ENCODE measurements around the gene ZNF678.

Gene ZNF678

DNA sequence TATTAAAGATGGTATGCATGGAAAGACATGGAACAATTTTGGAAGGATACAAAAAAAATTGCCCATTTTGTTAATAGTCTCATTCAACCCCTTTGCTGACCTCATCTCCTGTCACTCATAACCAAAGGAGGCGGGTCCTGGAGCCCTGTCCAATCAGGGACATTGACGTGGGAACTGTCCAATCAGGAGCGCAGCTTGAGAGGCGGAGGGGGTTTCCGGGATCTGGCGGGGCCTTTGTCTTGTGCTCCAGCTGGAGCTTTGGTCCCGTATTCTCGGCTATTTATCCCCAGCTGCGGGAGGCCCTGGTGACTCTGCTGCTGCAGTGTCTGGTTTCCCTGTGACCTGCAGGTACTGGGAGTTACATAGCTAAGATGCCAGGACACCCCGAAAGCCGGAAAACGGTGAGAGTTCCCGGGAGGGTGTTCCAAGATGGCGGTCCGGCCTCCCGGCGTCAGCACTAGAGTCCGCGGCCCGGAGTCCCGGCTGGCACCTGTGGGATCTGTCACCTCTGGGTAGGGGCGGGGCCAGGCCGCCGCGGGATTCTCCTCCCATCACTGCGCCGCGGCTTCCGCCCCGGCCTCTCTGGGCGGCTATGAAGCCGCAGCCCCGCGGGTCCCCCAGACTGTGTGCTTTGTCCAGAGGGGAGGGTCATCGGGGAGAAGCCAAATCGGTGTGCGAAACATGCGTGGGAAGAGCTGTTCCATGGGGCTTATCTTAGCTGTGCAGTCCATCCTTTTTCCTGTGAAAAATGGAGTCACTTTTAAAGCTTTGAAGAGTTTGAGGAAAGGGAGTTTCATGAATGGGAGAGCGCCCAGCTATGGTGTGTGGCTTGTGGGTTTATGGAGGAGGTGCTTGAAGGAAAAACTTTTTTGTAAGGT lies at the start of gene ZNF678:
ZNF678 (plus strand) TSS at position 233 of the 878 bp plus-strand sequence. CDS start 87,436 bp downstream, outside the sequence.
- peak; percentile 81 for DNase-seq (ENCODE audit: low read depth, low spot score)

DNA sequence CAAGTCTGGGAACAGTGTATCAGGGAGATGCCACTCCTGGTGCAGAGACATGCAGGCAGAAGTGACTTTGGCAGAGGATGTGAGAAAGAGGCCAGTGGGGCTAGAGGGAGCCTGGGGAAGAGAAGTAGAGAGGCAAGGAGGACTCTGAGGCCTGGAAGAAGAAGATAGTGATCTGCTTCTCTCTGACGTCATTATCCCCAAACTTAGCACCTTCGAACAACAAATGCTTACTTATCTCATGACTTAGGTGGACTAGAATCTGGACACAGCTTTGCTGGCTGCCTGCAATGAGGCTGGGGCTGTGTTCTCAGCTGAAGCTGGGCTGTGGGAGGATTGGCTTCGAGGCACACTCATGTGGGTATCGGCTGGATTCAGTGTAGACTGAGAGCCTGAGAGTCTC lies 44.5 kb upstream of the ZNF678 start:
- no peak for DNase-seq (ENCODE audit: low read depth, low spot score)

DNA sequence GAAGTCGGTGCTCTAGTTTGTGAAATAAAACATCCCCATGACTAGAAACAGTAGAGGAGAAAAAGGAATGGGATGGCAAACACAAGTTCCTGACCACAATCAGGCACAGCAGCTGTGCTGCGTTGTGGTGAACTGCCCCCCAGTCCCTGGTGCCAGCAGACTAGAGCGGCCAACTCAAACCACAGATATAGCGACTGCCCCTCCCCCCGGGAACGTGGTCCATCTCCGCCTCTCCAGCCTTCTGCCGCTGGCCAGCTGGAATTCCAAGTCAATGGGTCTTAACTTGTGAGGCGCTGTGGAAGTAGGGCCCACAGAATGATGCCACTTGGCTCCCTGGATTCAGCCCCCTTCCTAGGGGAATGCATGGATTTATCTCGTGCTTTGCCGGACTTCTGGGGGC lies 41.6 kb upstream of the ZNF678 start:
- DNase-seq (ENCODE audit: low read depth, low spot score), result no peak

DNA sequence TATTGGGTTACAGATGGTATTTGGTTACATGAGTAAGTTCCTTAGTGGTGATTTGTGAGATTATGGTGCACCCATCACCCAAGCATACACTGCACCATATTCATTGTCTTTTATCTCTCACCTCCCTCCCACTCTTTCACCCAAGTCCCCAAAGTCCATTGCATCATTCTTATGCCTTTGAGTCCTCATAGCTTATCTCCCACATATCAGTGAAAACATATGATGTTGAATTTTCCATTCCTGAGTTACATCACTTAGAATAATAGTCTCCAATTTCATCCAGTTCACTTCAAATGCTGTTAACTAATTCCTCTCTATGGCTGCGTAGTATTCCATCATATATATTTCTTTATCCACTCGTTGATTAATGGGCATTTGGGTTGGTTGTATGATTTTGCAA lies 36.8 kb upstream of the ZNF678 start:
- DNase-seq (ENCODE audit: low read depth, low spot score), result no peak

DNA sequence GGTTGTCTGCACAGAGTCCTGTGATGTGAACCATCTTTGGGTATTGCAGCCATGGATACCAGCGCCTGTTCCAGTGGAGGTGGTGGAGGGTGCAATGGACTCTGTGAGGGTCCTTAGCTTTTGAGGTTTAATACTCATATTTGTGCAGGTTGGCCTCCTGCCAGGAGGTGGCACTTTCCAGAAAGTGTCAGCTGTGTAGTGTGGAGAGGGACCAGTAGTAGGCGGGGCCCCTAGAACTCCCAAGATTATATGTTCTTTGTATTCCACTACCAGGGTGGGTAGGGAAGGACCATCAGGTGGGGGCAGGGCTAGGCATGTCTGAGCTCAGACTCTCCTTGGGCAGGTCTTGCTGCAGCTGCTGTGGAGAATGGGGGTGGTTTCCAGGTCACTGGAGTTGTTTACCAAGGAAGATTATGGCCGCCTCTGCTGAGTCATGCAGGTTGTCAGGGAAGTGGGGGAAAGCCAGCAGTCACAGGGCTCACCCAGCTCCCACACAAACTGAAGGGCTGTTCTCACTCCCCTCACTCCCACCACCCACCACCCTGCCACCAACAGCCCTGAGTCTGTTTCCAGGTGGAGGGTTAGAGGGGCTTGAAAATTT lies 31.2 kb upstream of the ZNF678 start:
- DNase-seq (ENCODE audit: low read depth, low spot score), result no peak

DNA sequence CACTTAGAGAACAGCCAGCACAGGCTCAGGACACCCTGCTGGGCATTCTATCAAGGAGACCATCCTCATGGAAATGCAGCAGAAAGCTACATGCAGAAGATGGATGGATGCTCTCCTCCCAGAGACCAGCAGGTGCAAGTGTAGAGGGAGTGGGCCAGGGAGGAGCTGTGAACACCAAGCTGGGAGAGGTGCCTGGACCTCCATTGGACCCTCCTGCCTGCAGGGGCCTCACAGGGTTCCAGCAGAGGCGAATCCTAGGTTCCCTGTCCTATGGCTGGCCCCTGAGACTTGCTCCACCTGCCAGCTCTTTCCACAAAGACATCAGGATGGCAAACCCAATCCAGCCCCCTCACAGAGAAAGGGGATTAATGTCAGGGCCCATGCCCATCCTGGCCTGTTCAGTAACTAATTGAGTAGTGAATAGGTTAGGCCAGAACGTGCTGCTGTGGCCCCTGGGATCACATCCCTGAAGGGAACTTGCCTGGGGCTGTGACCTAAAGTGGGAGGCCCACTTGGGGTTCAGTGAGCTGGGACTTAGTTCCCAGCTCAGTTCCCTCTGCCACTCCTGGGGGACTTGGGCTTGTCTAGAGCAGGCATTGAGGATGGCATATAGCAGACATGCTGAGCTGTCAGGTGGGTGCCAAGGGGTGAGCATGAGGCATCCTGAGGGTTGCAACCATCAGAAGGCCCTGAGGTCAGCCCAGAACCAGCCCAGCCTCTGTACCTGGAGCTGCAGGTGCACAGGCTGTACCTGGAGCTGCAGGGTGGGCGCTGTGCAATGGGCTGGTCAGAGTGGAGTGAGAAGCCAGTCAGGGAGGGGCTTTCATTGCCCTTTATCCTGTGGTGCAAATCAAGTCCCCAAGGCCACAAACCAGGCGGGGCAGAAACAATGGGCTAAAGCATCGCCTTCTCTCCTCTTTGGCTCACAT lies 22.9 kb upstream of the ZNF678 start:
- DNase-seq (ENCODE audit: low read depth, low spot score), result no peak

DNA sequence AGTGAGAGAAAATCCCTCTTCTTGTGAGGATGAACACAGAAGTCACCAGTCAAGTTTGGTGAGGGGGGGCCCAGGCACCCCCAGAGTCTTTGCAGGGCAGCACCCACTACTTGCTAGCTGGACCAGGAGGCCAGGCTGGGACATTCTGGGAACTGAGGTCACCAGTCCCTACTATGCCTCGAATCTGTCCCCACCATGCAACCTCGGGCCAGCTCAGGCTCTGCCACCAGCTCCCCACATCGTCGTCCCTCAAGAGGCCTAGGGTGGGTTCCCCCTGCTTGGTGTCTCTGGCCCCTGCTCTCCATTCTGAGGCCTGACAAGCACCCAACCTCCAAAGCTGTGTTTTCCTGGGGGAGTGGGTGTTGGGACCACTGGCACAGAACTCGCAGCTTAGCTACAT lies 22.2 kb upstream of the ZNF678 start:
- no peak for DNase-seq (ENCODE audit: low read depth, low spot score)

DNA sequence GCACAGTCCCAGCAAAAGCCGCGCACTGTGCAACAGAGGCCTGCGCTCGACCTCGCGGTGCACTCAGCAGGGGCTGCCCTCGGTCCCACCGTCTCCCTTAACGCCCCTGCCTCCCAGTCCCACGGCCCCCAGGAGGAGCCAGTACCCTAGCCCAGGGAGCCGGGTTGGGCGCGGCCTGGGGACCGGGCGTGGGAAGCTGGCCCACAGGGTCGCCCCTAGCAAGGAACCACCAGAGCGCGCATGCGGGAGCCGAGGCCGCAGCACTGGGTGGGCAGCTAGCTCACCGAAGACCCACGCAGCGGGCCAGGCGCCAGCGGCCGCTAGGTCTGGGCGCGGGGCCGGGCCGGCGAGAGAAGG lies 21.6 kb upstream of the ZNF678 start:
- DNase-seq (ENCODE audit: low read depth, low spot score), result no peak

DNA sequence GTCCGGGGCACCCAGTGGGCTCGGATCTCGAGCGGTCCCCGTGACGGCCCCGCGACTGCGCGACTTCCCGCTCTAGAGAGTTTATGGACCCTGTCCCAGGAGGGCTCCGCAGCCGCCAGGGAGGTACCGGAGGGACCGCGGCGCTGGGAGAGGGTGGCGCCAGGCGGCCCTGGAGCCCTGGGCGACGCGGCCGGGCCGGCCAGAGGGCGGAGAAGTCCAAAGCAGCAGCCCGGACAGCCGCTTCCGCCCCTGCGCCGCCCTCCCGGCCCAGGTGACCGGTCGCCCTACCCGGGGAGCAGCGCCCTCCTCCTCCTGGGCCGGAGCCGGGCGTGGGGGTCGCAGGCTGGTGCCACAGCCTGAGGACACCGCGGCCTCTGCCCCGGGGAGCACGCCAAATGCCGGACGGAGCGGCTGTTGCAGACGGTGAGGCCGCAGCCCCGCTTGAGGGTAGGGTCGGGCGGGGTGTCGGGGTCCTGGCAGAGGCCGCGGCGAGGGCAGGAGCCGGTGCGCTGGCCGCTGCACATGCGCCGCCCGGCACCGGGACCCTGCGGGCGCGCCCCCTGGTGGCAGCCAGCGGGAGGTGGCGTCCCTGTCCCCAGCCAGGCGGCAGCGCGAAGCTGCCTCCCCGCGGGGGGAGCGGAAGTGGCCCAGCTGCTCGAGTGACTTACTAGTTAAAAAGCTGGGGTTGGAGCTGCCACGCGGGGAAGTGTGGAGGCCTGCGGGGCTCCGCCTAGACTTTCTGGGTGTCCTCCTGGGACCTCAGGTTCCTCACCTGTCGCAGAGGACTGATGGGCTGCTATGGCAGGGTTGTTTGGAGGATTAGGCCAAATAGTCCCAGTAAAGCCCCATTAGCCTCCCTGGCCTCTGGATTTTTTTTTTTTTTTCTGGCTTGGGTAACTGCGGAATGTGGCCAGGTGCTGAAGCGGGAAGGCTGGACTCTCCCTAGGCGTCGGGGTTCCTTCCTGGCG lies 20.9 kb upstream of the ZNF678 start:
- DNase-seq (ENCODE audit: low read depth, low spot score), result peak; percentile 15

DNA sequence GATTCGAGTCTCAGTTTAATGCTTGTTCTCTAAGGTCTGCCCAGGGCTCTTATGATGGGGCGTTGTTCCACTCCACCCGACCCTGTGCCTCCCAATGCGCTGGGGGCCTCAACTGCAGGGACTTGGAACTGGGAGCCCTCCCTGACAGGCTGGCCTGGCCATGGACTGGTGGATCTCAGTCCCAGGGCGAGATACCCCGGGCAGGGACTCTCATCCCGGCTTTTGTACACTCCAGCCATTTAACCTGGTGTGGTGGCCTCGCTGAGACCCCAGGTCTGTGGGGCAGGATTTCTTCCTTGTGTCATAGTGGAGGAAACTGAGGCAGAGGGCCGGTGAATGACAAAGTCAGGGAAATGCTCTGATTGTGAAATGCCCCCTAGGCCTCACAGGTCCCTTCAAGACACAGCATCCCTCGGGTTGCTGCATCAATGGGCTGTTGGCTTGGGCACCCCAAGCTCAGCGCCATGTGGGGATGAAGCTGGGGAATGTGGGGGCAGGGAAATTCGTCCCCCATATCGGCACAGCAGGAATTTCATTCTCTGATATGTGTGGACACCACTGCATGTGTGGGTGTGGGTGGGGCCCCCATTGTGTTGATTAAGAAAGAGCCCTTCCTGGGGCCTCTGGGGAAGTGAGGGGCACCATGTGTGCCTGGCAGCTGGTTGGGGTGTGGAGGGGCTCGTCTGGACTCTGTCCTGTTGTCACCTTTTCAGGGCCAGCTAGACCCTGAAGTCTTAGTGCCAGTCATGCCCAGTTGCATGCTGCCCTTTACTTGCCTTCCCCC lies 19.9 kb upstream of the ZNF678 start:
- DNase-seq (ENCODE audit: low read depth, low spot score), result no peak

DNA sequence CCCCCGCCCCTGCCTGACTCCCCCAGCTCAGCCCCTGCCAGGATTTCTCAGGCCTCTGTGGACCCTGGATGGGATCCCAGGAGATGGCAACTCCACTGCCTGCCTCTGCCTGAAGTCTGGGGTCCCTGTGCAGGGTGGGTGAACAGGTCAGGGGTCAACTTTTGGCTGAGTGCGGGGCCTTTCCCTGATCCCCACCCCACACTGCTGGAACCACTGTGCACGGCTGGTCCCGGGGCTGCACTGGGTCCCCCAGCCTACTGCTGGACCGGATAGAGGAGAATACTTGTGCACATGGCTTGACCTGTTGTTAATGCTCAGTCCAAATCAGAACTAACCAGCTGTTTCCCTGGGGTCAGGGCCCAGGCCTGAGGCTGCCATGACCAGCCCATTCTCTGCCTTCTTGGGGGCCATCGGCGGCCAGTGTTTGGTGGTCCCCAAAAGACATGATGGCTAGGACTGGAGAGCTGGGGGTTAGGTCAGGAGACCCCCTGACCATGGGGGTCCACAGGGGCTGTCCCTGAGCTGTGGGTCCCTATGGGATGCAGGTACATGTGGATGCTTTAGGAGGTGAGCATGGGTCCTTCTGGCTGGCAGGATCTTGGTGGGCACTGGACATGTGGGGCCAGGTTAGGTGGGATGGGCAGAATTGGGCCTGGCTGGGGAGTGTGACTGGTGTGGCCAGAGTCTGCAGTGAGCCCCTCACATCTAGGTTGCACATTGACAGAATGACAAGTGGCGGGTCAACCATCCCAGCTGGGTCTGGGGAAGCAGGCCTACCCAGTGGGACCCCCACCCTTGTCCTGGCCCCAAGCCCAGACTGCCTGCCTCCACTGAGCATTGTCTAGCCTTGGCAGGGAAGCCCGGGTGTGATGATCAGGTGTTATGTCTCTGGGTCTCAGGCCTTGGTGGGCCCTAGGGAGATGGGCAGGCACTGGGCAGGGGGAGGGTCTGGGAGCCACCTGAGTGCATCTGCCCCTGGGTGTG lies 19.0 kb upstream of the ZNF678 start:
- no peak for DNase-seq (ENCODE audit: low read depth, low spot score)

DNA sequence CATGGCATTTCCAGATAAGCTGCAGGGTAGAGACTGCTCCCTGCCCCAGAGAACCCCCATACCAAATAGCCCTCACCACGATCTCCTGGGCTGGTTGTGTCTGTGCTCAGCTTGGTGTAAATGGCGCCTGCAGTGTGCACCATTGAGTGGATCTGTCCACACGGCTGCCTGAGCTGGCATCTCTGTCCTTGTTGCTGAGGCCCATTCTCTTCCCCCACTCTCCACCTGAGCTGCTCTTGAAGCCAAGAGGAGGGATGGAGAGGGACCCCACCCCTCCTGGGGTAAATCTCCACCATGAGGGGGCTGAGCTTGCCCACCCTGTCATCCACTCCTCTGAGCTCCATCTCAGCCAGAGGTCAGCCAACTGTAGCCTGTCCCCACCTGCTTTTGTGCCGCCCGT lies 18.0 kb upstream of the ZNF678 start:
- DNase-seq (ENCODE audit: low read depth, low spot score), result no peak

DNA sequence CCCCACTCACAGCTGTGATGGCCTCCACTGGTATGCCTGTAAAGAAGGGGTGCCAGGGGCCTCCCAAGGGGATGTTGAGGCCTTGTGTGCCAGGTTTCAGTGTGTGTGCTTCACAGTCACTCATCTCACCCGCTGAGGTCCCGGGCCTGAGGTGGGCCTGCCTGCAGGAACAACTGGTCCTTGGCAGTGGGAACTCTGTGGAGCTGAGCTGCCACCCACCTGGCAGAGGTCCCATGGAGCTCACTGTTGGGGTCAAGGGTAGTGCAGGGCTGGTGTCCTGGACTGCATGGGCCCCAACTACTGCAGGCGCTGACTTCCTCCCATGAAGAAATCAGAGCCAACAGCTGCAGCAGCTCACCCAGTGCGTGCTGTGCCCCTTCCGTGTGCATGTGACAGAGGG lies 17.3 kb upstream of the ZNF678 start:
- no peak for DNase-seq (ENCODE audit: low read depth, low spot score)

DNA sequence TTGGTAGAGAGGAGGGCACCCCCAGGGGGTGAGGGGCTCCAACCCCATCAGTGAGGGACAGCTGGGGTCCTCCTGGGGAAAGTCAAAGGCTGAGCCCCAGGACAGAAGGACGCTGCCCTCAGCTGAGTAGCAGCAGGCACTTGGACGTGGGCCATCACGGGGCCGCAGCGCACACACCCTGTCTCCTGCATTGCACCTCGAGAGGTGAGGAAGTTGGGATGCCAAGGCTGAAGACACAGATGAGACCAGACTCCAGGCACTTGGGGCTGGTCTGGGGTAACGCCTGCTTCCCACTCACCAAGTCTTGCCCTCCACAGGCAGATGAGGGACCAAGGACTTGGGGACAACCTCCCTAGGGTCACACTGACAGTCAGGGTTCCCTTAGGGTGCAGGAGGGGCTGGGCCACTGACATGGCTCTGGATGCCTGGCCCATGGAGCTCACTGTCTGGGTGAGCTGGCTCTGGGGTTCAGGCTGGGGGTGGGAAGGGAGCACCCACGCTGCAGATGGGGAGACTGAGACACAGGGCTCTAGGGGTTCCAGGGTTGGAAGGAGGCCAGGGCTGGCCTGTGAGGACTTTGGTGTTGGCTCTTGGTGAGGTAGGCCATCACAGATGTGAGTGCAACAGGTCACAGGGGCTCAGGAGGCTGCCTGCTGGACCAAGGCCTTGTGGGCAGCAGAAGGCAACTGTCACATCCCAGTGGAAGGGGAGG lies 16.6 kb upstream of the ZNF678 start:
- DNase-seq (ENCODE audit: low read depth, low spot score), result no peak

DNA sequence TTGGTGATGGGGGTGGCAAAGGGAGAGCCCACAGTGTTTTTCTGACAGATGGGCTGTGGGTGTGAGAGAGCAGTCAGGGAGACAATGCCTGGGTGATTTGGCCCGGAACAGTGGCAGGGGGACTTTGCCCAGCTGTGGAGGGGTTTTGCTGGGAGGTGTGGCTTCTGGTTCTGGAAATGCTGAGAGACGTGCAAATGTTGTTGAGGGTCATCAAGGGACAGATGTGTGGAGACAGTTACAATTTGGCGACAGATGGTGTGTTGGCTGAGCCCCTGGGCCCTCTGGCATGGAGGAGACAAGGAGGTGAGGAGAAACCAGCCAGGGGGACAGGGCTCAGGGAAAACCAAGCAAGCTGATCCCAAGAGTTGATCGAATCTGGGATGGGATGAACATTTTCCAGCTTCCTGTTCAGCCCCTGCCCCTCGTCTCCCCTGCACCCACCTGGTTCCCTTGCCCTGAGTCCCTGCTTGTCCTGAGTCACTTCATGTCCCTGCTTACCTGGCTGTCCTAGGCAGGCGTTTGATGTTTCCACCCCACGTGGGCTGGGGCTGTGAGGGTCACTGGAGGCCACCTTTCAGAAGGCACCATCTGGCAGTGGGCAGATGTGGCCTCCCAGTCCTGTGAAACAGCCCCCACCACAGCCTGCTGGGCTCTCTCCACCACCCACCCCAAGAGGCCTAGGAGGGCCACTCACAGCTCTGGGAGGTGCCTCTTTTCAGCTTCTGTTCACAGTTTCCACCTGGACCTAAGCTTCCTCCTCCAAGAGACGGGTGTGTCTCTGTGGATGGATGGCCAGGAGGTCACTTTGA lies 15.8 kb upstream of the ZNF678 start:
- DNase-seq (ENCODE audit: low read depth, low spot score), result no peak

DNA sequence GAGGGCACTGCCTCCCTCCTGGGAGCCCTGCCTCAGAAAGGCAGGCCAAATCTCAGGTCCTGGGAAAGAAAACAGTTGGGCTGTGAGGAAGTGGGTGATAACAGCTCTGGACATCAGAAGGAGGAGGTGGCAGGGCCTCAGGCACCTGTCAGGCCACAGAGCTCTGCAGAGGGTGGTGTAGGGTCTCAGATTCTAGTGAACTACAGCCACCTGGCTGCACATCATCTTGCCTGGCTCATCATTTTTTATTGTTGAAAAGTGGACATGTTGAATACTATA lies 15.3 kb upstream of the ZNF678 start:
- no peak for DNase-seq (ENCODE audit: low read depth, low spot score)

DNA sequence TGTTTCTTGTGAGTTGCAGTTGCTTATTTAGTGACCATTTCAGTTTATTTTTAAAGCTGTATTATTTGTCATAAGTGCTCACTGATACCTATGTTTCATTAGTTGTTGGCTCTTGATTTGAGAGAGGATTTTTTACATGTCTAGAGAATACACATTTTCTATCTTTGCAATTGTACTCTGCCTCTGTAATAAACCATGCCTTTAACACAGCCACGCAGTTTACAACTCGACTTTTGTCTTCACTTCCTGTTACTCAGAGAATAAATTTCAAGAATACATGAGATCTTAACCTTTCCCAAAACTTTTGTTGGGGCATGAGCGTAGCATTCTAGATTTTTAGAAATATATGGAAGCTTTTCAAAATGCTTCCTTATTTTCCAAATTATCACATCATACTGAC lies 14.9 kb upstream of the ZNF678 start:
- no peak for DNase-seq (ENCODE audit: low read depth, low spot score)

DNA sequence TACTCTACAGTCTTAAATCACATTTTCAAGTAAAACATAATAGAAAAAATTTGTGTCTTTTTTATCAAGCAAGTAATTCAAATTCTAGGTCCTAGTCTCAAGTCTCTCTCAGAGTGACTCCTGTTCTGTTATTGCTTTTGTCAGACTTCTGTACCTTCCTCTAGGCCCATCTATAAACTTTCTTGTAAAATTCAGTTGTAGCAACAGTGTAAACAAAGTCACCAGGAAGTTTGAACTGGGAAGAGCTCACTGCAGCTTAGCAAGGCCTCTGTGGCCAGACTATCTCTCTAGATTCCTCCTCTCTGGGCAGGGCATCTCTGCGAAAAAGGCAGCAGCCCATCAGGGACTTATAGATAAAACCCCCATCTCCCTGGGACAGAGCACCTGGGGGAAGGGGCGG lies 13.5 kb upstream of the ZNF678 start:
- no peak for DNase-seq (ENCODE audit: low read depth, low spot score)

Data from smooth muscle cell of the brain vasculature (primary cell).